GM10266 (cell line): Measurements from ENCODE around the gene CCDC50.

Source experiments
- DNase-seq: peaks from one replicate; pipeline ENCODE4 v3.0.0; 2012; ENCODE audit errors: extremely low spot score
- TF ChIP-seq, protein P1 (sequence below): IDR thresholded peaks from 2 replicates; pipeline ENCODE4 v1.5.1; 2012; ENCODE audit warnings: mild to moderate bottlenecking, low read depth; ENCODE audit not compliant: control insufficient read depth, insufficient read depth; ENCODE audit errors: missing control alignments

CCDC50 gene

DNA sequence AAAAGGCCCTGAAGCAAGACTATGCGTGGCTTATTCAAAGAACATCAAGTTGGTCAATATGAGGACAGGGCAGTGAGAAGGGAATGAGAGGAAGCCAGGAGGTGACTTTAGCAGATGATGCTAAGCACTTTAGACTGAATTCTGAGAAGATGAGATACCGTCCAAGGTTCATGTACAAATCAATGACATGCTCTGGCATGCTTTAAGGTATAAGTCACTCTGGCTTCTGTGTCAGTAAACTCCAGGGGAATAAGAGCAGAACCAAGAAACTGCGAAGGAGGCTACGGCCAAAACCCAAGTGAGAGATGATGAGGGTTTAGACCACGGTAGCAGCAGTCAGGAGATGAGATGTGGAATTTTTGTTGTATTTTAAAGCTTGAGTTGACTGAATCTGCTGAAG is 8.9 kb upstream of the CCDC50 start:
- no peak for DNase-seq
- TF ChIP-seq, protein P1, sequence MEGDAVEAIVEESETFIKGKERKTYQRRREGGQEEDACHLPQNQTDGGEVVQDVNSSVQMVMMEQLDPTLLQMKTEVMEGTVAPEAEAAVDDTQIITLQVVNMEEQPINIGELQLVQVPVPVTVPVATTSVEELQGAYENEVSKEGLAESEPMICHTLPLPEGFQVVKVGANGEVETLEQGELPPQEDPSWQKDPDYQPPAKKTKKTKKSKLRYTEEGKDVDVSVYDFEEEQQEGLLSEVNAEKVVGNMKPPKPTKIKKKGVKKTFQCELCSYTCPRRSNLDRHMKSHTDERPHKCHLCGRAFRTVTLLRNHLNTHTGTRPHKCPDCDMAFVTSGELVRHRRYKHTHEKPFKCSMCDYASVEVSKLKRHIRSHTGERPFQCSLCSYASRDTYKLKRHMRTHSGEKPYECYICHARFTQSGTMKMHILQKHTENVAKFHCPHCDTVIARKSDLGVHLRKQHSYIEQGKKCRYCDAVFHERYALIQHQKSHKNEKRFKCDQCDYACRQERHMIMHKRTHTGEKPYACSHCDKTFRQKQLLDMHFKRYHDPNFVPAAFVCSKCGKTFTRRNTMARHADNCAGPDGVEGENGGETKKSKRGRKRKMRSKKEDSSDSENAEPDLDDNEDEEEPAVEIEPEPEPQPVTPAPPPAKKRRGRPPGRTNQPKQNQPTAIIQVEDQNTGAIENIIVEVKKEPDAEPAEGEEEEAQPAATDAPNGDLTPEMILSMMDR = no peak

DNA sequence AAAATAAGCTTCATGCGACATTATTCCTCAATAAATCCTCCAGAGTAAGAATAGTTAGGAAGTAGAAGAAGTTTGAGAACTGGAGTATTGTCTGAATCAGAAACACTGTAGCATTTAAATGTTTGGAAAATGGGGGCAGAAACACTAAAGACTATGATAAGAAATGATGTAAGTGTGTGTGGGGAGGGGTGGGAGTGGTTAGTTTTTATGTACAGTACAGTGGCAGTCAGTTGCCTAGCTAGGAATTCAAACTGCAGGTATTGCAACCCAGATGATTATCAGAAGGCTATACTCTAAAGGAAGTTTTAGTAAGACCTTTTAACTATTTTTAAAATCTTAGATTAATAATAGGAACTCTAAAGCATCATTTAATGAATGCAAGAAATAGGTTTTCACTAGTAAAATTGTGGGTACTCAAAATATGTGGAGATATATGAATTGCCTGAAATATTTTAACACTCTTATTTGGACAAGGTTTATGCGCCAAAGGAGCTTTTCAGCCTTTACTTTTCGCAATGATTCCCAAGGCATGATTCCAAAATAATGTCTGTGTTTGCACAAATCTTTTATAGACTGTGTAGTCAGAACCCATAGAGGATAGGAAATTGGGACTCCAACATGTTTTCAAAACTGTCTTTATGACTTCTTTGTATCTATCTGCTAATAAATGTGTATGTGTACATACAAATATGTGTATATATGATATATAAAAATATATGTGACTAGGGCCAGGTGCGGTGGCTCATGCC is 8.0 kb upstream of the CCDC50 start:
- TF ChIP-seq, protein P1 = no peak
- no peak for DNase-seq

DNA sequence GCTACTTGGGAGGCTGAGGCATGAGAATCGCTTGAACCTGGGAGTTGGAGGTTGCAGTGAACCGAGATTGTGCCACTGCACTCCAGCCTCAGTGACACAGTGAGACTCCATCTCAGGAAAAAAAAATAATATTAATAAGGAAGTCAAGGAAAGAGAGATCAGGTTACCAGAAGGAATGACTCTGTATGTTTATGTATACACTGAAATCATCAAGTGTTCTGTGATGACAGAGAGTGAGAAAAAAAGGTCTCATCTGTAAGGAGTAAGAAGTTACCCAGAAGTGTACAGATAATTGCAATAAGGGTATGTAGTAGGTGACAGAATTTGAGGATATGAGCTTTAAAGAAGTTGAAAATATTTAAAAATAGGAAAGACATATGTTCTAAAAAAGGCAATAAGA is 4.3 kb upstream of the CCDC50 start:
- no peak for DNase-seq
- TF ChIP-seq, protein P1 = no peak

DNA sequence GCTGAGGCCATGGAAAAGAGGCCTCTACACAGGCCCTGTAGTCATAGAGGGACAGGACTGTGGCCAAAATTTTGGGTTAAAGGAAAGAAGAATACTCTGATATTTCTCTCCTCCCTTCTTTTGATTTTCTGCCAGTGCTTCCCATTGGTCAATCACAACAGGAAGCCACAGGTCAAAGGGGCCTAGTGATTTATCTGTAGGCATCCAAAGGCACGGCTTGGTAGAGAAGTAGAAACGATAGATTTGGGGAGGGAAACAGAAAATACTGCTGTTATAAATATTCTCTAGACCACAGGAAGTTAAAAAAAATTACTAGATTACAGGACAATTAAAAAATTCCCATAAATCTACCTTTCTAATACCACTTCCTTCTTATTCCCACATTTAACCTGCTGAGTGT is 1.7 kb upstream of the CCDC50 start:
- no peak for DNase-seq
- TF ChIP-seq, protein P1 = no peak

DNA sequence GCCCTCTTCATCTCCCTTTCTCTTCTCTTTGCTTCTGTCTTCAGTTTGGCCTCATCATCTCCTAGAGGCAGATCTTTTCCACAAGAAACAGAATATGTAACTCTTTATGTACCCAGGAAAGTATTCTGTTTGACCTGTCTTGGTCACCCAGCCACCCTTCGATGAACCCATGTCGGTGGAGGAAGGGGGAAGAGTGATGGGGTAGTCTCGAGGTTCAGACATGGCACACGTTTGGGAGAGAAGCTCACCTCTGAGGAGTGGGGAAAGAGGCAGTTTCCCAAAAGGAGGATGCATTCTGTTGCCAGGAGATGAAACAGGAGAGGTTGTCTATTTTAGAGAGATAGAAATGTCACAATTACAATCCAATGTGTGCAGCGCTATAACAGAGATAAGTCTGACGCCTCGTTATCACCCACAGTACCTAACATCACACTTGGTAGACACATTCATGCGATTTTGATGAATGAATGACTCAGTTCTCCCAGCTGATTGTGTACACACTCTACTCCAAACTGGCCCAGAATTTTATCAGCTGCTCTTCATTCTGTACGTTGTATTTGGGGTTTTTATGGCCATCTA is 722 bp upstream of the CCDC50 start:
- TF ChIP-seq, protein P1 = no peak
- no peak for DNase-seq

DNA sequence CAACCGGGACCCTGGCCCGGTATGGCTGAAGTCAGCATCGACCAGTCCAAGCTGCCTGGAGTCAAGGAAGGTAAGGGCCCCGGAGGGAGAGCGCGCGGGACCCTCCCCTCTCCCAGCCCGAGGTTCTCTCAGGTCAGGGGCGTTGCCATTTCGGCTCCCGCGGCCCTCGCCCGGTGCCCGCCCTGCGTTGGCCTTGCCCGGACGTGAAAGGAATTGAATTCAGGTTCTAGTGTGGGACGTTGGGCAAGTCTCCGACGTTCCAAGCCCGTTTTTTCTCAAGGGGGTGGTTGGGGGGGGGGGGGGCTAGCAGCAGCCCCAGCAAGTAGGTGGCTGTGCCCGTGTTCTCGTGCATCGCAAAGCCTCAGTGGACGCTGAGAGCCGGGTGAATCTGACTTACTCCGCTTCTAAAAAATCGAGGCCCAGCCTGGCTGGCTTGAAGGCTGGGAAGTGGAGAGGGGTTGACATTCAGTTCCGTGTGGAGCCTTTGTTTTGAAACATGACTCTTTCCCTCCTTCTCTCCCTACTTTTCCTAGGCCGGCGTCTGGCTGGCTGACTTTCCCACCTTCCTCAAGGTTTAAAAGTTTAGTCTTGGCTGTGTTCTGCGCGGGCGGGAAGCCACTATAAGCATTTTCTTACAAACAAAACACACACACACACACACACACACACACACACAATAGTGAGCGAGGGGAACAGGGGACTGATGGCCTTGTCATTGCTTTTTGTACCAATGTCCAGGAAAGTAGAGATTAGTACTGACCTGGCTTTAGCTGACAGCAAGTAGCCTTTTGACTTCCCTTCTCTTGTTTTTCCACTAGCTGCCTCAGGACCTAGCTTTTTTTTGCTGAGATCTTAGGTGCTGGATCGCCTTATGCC is 698 bp downstream of the CCDC50 start, which contains the start of gene UTS2B:
Gene UTS2B, minus strand, starts transcription at position 873 of the 876 bp plus-strand sequence. CDS start 48,337 bp downstream, outside the sequence.
- DNase-seq = no peak
- TF ChIP-seq, protein P1 = no peak
